PC-9 (cell line): ENCODE data around the gene PTBP2.

Experiments used
- EZH2 ChIP-seq: fragments of 200-600 bp; sonication (generic); IDR thresholded peaks from 2 replicates; pipeline ENCODE4 v1.8.0; 2017; ENCODE audit warnings: antibody characterized with exemption, low read depth
- TF ChIP-seq, protein P1 (sequence below): fragments of 200-600 bp; sonication (generic); conservative IDR thresholded peaks from 2 replicates; pipeline ENCODE4 v1.6.1; 2017; ENCODE audit warnings: mixed run types, antibody characterized with exemption, mild to moderate bottlenecking, moderate library complexity

DNA sequence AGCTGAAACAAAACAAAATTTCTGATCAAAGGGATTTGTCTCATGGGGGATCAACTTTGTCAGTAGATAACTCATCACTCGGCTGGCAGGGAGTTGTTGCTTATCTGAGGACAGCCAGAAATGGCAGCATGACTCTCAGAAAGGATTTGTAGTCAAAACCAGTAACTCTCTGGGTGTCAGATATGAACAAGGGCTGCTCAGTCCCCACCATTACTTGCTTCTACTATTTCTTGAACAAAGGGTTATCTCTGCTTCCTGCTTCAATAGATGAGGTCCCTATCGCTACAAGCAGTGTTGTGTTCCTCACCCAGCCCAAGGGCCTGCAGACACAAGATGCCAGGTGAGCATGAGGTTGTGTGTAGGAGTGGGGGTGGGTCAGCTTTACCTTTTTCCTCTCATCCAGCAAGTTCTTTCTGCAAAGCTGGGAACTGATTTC lies 116.2 kb downstream of the PTBP2 start:
- TF ChIP-seq, protein P1, sequence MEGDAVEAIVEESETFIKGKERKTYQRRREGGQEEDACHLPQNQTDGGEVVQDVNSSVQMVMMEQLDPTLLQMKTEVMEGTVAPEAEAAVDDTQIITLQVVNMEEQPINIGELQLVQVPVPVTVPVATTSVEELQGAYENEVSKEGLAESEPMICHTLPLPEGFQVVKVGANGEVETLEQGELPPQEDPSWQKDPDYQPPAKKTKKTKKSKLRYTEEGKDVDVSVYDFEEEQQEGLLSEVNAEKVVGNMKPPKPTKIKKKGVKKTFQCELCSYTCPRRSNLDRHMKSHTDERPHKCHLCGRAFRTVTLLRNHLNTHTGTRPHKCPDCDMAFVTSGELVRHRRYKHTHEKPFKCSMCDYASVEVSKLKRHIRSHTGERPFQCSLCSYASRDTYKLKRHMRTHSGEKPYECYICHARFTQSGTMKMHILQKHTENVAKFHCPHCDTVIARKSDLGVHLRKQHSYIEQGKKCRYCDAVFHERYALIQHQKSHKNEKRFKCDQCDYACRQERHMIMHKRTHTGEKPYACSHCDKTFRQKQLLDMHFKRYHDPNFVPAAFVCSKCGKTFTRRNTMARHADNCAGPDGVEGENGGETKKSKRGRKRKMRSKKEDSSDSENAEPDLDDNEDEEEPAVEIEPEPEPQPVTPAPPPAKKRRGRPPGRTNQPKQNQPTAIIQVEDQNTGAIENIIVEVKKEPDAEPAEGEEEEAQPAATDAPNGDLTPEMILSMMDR: no peak
- no peak for TF ChIP-seq EZH2
